Suprapubic skin (tissue), 4 donors: ENCODE results near the gene PDE6A. TPM values are rescaled to one million over a fixed set of nuclear protein-coding genes. Genes with fewer than 3 reads are reported as not detected.
A peak's percentile ranks its signal among the peaks of the same experiment; 100 is the strongest.

Source experiments
- DNase-seq, 2 donors: peaks; one replicate each; pipeline ENCODE4 v3.0.0-alpha.2; 2019; ENCODE audit warnings: low spot score in 2 of 2
- H3K27ac ChIP-seq: fragments of 200-600 bp; sonication (generic); one replicate; pipeline ENCODE4 v1.5.1; 2019
- H3K27me3 ChIP-seq: fragments of 200-600 bp; sonication (generic); one replicate; pipeline ENCODE4 v1.5.1; 2019
- H3K36me3 ChIP-seq: fragments of 200-600 bp; sonication (generic); one replicate; pipeline ENCODE4 v1.5.1; 2019
- H3K4me1 ChIP-seq: fragments of 200-600 bp; sonication (generic); one replicate; pipeline ENCODE4 v1.5.1; 2019
- H3K4me3 ChIP-seq: fragments of 200-600 bp; sonication (generic); one replicate; pipeline ENCODE4 v1.5.1; 2019; ENCODE audit warnings: mild to moderate bottlenecking
- H3K9me3 ChIP-seq: fragments of 200-600 bp; sonication (generic); one replicate; pipeline ENCODE4 v1.5.1; 2019
- EP300 ChIP-seq: sonication (generic); formaldehyde crosslinking; IDR thresholded peaks from one replicate; pipeline ENCODE4 v1.6.1; 2017; ENCODE audit warnings: antibody characterized with exemption
- POLR2A ChIP-seq, 2 donors: fragments of 450-650 bp; IDR thresholded peaks; one replicate each; pipeline ENCODE4 v1.6.1; 2017; ENCODE audit warnings: antibody characterized with exemption in 2 of 2, mild to moderate bottlenecking in 2 of 2, moderate library complexity in 2 of 2
- POLR2AphosphoS5 ChIP-seq, 3 donors: sonication (generic); formaldehyde crosslinking; IDR thresholded peaks; one replicate each; pipeline ENCODE4 v1.6.1; 2017; ENCODE audit warnings: antibody characterized with exemption in 3 of 3
- WGBS: methylation state at CpG from one replicate; pipeline ENCODE4 v1.1.5; 2018; 5-methylcytosine and 5-hydroxymethylcytosine counted together
- total RNA-seq, 4 donors: library from RNA; depleted of rRNA; stranded (reverse); fragments of >200 nt; gene quantifications; one replicate each; pipeline ENCODE4 v1.1.0, GENCODE V29; 2016
- TF ChIP-seq, protein P1 (sequence below), 2 donors: fragments of 200-600 bp in 1 of 2; fragments of 450-650 bp in 1 of 2; sonication (generic) in 1 of 2; IDR thresholded peaks; one replicate each; pipeline ENCODE4 v1.5.1; 2016 to 2019; ENCODE audit warnings: antibody characterized with exemption in 2 of 2, mild to moderate bottlenecking in 1 of 2, moderate library complexity in 1 of 2

PDE6A gene
- total RNA-seq, 4 donors from 2014 or later = 0.17 to 2.9 (median 1.3) TPM

DNA sequence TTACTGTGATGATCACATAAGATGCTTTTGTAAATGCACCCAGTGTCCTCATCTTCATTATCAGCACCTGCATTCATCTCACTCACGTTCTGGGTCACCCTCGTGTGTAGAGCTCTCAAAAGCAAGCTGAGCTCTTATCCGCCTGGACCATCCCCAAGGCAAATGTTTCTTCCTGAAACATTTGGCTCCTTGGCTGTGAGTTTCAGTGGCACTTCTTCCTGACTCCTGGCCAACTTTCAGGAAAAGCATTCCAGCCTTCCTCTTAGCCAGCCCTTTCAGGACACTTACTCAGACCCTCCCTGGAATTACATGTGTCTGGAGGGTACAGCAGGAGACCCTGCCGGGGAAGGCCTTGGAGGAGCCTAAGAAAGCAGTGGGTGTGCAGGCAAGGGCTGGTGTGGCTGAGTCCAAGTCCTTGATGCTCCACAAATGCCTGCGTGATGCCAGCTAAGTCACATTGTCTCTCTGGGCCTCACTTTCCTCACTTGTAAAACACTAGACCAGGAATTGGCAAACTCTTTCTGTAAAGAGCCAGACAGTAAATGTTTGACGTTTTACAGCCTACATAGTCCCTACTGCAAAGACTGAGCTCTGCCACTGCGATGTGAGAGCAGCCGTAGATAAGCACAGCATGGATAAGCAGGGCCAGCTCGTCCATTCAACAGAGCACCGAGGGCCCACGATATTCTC lies 72.1 kb downstream of the PDE6A start:
- H3K4me3 ChIP-seq = no peak overlapping the region
- WGBS = 47% methylated on average over 10 of the region's 11 CpGs
- H3K27me3 ChIP-seq = no peaks in the 10 kb centered on the region
- H3K27ac ChIP-seq = no peak overlapping the region
- peak in 1 of 2 donors; percentile 57 for DNase-seq
- no peaks in the 10 kb centered on the region for H3K4me1 ChIP-seq
- H3K9me3 ChIP-seq = no peaks in the 10 kb centered on the region
- TF ChIP-seq, protein P1, sequence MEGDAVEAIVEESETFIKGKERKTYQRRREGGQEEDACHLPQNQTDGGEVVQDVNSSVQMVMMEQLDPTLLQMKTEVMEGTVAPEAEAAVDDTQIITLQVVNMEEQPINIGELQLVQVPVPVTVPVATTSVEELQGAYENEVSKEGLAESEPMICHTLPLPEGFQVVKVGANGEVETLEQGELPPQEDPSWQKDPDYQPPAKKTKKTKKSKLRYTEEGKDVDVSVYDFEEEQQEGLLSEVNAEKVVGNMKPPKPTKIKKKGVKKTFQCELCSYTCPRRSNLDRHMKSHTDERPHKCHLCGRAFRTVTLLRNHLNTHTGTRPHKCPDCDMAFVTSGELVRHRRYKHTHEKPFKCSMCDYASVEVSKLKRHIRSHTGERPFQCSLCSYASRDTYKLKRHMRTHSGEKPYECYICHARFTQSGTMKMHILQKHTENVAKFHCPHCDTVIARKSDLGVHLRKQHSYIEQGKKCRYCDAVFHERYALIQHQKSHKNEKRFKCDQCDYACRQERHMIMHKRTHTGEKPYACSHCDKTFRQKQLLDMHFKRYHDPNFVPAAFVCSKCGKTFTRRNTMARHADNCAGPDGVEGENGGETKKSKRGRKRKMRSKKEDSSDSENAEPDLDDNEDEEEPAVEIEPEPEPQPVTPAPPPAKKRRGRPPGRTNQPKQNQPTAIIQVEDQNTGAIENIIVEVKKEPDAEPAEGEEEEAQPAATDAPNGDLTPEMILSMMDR (IDR thresholded peaks at IDR 0.05) = no peak
- TF ChIP-seq EP300 (no peak), POLR2A (IDR thresholded peaks at IDR 0.05) (no peak), POLR2AphosphoS5 (IDR thresholded peaks at IDR 0.05) (no peak)
- no peaks in the 10 kb centered on the region for H3K36me3 ChIP-seq

DNA sequence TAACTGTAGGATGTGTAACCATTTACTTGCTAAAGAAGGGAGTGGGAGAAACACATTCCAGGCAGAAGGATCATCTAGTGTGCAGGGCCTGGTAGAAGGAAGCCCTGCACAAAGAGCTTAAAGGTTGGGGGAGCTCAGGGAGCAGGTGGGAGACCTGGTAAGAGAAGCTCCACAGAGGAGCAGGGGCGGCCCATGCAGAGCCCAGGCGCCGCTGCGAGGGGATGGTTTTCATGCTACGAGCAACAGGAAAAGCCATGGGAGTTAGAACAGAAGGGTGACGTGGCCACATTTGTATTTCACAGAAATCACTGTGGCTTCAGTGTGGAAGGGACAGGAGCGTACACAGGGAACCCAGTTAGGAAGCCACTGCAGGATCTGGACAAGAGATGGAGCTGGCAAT lies 73.1 kb downstream of the PDE6A start:
- H3K27ac ChIP-seq = no peak overlapping the region
- H3K27me3 ChIP-seq = no peaks in the 10 kb centered on the region
- no peaks in the 10 kb centered on the region for H3K36me3 ChIP-seq
- peak in 1 of 2 donors; percentile 52 for DNase-seq
- no peak overlapping the region for H3K4me3 ChIP-seq
- TF ChIP-seq, protein P1 (IDR thresholded peaks at IDR 0.05) = no peak
- TF ChIP-seq POLR2A (IDR thresholded peaks at IDR 0.05) = no peak
- TF ChIP-seq EP300 = no peak
- TF ChIP-seq POLR2AphosphoS5 (IDR thresholded peaks at IDR 0.05) = no peak
- no peaks in the 10 kb centered on the region for H3K9me3 ChIP-seq
- no peaks in the 10 kb centered on the region for H3K4me1 ChIP-seq
- WGBS = 91% methylated on average over 7 of the region's 7 CpGs

DNA sequence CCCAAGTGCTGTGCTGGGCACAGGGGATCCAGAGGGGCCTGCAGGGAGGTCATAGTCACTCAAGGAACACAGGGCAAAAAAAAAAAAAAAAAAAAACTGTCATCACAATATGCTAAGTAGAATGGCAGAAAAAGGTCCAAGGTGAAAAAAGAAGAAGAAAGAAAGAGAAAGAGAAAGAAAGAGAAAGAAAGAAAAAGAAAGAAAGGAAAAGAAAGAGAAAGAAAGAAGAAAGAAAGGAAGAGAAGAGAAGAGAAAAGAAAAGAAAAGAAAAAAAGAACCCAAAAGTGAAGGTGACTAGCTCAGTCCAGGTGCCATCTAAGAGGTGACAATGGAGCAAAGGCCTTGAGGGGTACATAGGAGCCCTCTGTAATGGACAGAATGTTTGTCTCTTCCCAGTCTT lies 73.9 kb downstream of the PDE6A start:
- H3K9me3 ChIP-seq = no peaks in the 10 kb centered on the region
- no peaks in the 10 kb centered on the region for H3K36me3 ChIP-seq
- no peak for TF ChIP-seq POLR2AphosphoS5 (IDR thresholded peaks at IDR 0.05)
- no peak for TF ChIP-seq EP300
- TF ChIP-seq, protein P1 (IDR thresholded peaks at IDR 0.05) = no peak
- TF ChIP-seq POLR2A (IDR thresholded peaks at IDR 0.05) = no peak
- H3K27ac ChIP-seq = no peak overlapping the region
- H3K27me3 ChIP-seq = no peaks in the 10 kb centered on the region
- peak in 1 of 2 donors; percentile 24 for DNase-seq
- no peaks in the 10 kb centered on the region for H3K4me1 ChIP-seq
- no peak overlapping the region for H3K4me3 ChIP-seq

DNA sequence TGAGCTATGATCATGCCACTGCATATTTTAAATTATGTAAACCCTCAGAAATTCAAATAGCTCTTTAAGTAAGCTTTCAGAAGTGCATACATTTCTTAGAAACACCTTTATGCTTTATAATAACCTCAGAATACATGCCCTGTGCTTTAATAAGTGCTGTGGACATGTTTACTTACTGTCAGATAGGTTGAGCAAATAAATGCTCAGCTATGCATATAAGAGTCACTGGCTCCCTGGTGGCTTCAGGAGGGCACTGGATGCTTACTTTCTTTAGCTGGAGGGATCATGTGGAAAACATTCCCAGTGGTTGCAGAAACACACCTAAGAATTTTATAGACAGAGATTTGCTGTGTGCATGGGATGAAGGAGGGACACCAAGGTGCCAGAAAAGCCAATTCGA lies 74.4 kb downstream of the PDE6A start:
- no peaks in the 10 kb centered on the region for H3K27me3 ChIP-seq
- TF ChIP-seq EP300 (no peak), POLR2AphosphoS5 (IDR thresholded peaks at IDR 0.05) (no peak), POLR2A (IDR thresholded peaks at IDR 0.05) (no peak)
- TF ChIP-seq, protein P1 (IDR thresholded peaks at IDR 0.05) = no peak
- no peaks in the 10 kb centered on the region for H3K36me3 ChIP-seq
- 89% methylated on average over 1 of the region's 1 CpG for WGBS
- no peak overlapping the region for H3K27ac ChIP-seq
- DNase-seq = peak in 1 of 2 donors; percentile 26
- no peak overlapping the region for H3K4me3 ChIP-seq
- H3K9me3 ChIP-seq = no peaks in the 10 kb centered on the region
- H3K4me1 ChIP-seq = no peaks in the 10 kb centered on the region

DNA sequence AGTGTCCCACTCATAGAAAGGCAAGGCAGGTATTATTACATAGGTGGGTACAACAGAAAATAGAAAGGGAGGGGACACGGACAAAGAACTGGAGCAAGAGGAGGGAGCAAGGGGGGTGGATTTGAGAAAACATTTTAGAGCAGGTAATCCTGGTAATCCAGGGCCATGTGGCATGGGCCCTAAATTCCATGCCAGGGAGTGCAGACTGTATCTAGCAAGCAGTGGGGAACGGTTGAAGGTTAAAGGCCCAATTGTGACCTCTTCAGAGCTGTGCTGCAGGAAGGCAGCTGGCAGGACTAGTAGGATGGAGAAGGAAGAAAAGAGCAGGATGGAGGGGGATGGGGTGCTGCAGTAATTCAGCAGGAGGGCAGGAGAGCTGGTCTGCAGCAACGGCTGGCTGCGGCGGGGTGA lies 75.2 kb downstream of the PDE6A start:
- Histone ChIP-seq H3K36me3 (no peaks in the 10 kb centered on the region), H3K27ac (no peak overlapping the region), H3K4me1 (no peaks in the 10 kb centered on the region), H3K27me3 (no peaks in the 10 kb centered on the region), H3K4me3 (no peak overlapping the region), H3K9me3 (no peaks in the 10 kb centered on the region)
- WGBS = 93% methylated on average over 5 of the region's 5 CpGs
- DNase-seq = no peak
- no peak for TF ChIP-seq POLR2A (IDR thresholded peaks at IDR 0.05)

DNA sequence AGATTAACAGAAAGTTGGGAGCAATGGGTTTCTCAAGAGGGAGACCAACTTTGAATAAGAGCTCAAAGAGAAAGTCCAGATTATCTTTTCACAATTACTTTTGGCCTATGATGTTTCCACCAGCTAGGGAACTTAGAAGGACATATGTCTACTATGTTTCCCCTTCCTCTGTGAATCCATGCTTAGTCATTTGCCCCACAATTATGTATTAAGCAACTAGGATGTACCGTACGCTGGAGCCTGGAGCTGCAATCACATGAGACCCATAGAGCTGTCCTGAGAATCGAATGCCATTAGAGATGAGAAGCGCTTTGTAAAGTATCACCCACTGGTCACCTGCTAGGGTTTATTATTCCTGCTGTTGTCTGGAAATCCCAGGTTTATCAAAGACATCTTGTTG lies 78.8 kb downstream of the PDE6A start:
- TF ChIP-seq POLR2A (IDR thresholded peaks at IDR 0.05) (no peak), EP300 (no peak), POLR2AphosphoS5 (IDR thresholded peaks at IDR 0.05) (no peak)
- TF ChIP-seq, protein P1 (IDR thresholded peaks at IDR 0.05) = no peak
- Histone ChIP-seq H3K36me3 (no peaks in the 10 kb centered on the region), H3K4me3 (no peak overlapping the region), H3K4me1 (no peaks in the 10 kb centered on the region), H3K27me3 (no peaks in the 10 kb centered on the region), H3K27ac (no peak overlapping the region), H3K9me3 (no peaks in the 10 kb centered on the region)
- WGBS = 95% methylated on average over 4 of the region's 4 CpGs
- peak in 1 of 2 donors; percentile 8 for DNase-seq
